AG04450 (cell line): ENCODE results near the gene AGAP6. TPM values are rescaled to one million over a fixed set of nuclear protein-coding genes. Genes with fewer than 3 reads are reported as not detected.
"Not testable (repeated sequence)": the region's sequence is repeated elsewhere in the genome, so short reads cannot be mapped to it uniquely, and the experiment has no call there.

Source experiments
- CTCF ChIA-PET: fragments of 300-600, 350-600 bp; formaldehyde crosslinking; extraction: SDS; loops from one replicate; lab custom pipeline; 2022; ENCODE audit warnings: antibody characterized with exemption, inconsistent platforms; lab: Charles Lee
- POLR2A ChIA-PET: fragments of 350-600 bp; formaldehyde crosslinking; extraction: SDS; loops from one replicate; lab custom pipeline; 2021; ENCODE audit warnings: antibody characterized with exemption, inconsistent platforms; lab: Yijun Ruan, JAX
- DNase-seq: peaks from one replicate; pipeline ENCODE4 v3.0.0-alpha.2; 2011; ENCODE audit warnings: low read depth, low spot score
- H3K27ac ChIP-seq: one replicate; pipeline ENCODE4 v1.5.1; 2012; ENCODE audit warnings: low read depth, low read length, control low read depth
- H3K27me3 ChIP-seq: one replicate; pipeline ENCODE4 v1.6.0; 2012; ENCODE audit warnings: low read length; ENCODE audit not compliant: control insufficient read depth, insufficient read depth
- H3K4me3 ChIP-seq: 2 replicates; pipeline ENCODE4 v1.5.1; 2011; ENCODE audit warnings: mild to moderate bottlenecking, low read depth, low read length, control low read depth
- H3K9me3 ChIP-seq: 2 replicates; pipeline ENCODE4 v1.5.1; 2012; ENCODE audit warnings: low read length; ENCODE audit not compliant: control insufficient read depth, insufficient read depth
- polyA plus RNA-seq: library from polyadenylated mRNA; depleted of rRNA; stranded (reverse); fragments of >200 nt; gene quantifications from 2 replicates; pipeline ENCODE4 v1.2.3, GENCODE V29; 2011; rRNA removed
- small RNA-seq: library from RNA; depleted of rRNA; stranded (forward); fragments of <200 nt; gene quantifications from one replicate; pipeline ENCODE3, GENCODE V24; 2012; ENCODE audit warnings: low read depth; ENCODE audit not compliant: insufficient read length

AGAP6 gene
- polyA plus RNA-seq, 1 experiment, result 7.9 TPM

GRCh38 chr10:50052778-50053376 lies 64.7 kb downstream of the AGAP6 start:
- H3K9me3 ChIP-seq, POLR2A ChIA-PET, H3K27ac ChIP-seq, H3K27me3 ChIP-seq, H3K4me3 ChIP-seq, DNase-seq, CTCF ChIA-PET: not testable (repeated sequence)

- CTCF ChIA-PET, DNase-seq, POLR2A ChIA-PET, H3K27ac ChIP-seq, H3K4me3 ChIP-seq, H3K27me3 ChIP-seq, H3K9me3 ChIP-seq: not testable (repeated sequence)
Observed at GRCh38 chr10:50055494-50056292, 67.5 kb downstream of the AGAP6 start.

- H3K4me3 ChIP-seq, H3K27ac ChIP-seq, POLR2A ChIA-PET, DNase-seq, H3K27me3 ChIP-seq, CTCF ChIA-PET, H3K9me3 ChIP-seq: not testable (repeated sequence)
Observed at GRCh38 chr10:50056654-50057053, 68.4 kb downstream of the AGAP6 start.

- H3K27me3 ChIP-seq, H3K4me3 ChIP-seq, H3K27ac ChIP-seq, H3K9me3 ChIP-seq, DNase-seq, POLR2A ChIA-PET: not testable (repeated sequence)
- CTCF ChIA-PET, result interaction anchor here (0.7 kb wide), 1 partner anchor 338 kb away, joined by 3 read pairs; no protein-coding TSS in a partner anchor
Observed at GRCh38 chr10:50058727-50059126, 70.5 kb downstream of the AGAP6 start.

GRCh38 chr10:50059946-50060345 lies 71.7 kb downstream of the AGAP6 start:
- H3K4me3 ChIP-seq, H3K27ac ChIP-seq, DNase-seq, H3K9me3 ChIP-seq, CTCF ChIA-PET, POLR2A ChIA-PET, H3K27me3 ChIP-seq: not testable (repeated sequence)

Small RNAs within 50 kb of the gene (small RNA-seq; reads per million reads assigned to genes)
- gene RNA5SP317 (not detected), gene SNORA74C-2 (not detected)

Other genes with a start within 250 kb of the AGAP6 start
- gene OGDHL, start 226.1 kb upstream of the AGAP6 start, polyA plus RNA-seq, result 0.19 and 0.20 TPM in 2 replicates
- 12.2 and 13.7 TPM in 2 replicates for gene PARG, start 46.4 kb upstream of the AGAP6 start, polyA plus RNA-seq
- gene TIMM23B, start 46.4 kb upstream of the AGAP6 start, polyA plus RNA-seq, result 16.6 and 17.6 TPM in 2 replicates
- gene WASHC2A, start 79.5 kb downstream of the AGAP6 start, polyA plus RNA-seq, result 44.6 and 59.9 TPM in 2 replicates